Measurements from ENCODE around the gene MS4A4E. TPM values are rescaled to one million over a fixed set of nuclear protein-coding genes. Genes with fewer than 3 reads are reported as not detected.
"Not testable (repeated sequence)": the region's sequence is repeated elsewhere in the genome, so short reads cannot be mapped to it uniquely, and the experiment has no call there.

Gene MS4A4E
- polyA plus RNA-seq, 1 donor, result 0.85 TPM

DNA sequence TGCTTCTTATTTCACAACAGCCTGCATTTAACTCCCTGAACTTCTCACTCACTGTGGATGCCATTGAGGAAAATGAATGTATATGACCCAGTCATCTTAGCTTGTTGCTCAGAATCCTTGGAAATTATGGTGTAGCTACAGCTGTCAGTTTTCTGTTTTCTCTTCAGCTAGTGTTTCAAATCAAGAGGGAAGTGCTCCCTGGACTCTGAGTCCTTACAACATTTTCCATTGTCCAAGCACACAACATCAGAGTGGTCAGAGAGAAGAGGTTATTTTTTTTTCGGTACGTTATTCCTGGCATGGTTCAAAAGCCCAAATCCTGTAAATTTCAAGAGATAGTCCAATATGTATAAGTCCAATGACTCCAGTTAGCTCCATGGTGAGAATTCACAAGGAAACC lies 83.7 kb downstream of the MS4A4E start:
- no CpG with 5 or more reads among the region's 2 CpGs for WGBS (ENCODE audit: insufficient coverage, low lambda C conversion rate)
- no peak overlapping the region for H3K27ac ChIP-seq (ENCODE audit: low read length)
- no peaks in the 10 kb centered on the region for H3K36me3 ChIP-seq (ENCODE audit: control insufficient read depth, insufficient read depth, low read length)
- no peak for DNase-seq
- peaks cover 2% of the 10 kb centered on the region for H3K27me3 ChIP-seq (ENCODE audit: control insufficient read depth, insufficient read depth, low read length)
- H3K9me3 ChIP-seq (ENCODE audit: control insufficient read depth, low read depth, low read length), result no peaks in the 10 kb centered on the region
- H3K4me1 ChIP-seq (ENCODE audit: control insufficient read depth, insufficient read depth, low read length), result no peaks in the 10 kb centered on the region
- H3K4me3 ChIP-seq (ENCODE audit: low read length), result no peak overlapping the region

DNA sequence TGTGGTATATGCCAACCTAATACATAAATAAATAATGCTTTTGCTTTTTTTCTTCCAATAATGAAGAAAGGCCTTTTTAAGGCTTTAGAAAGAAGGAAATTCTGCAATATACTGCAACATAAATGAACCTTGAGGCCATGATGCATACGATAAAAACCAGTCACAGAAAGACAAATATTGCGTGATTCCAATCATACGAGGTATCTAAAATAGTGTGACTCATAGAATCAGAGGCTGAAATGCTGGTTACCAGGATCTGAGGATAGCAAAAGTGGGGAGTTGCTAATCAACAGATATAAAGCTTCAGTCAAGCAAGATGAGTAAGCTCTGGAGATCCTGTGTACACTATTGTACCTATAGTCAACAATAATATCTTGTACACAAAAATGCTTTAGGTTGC lies 84.3 kb downstream of the MS4A4E start:
- Histone ChIP-seq H3K27ac (ENCODE audit: low read length) (no peak overlapping the region), H3K4me3 (ENCODE audit: low read length) (no peak overlapping the region), H3K4me1 (ENCODE audit: control insufficient read depth, insufficient read depth, low read length) (no peaks in the 10 kb centered on the region), H3K27me3 (ENCODE audit: control insufficient read depth, insufficient read depth, low read length) (peaks cover 2% of the 10 kb centered on the region), H3K36me3 (ENCODE audit: control insufficient read depth, insufficient read depth, low read length) (no peaks in the 10 kb centered on the region), H3K9me3 (ENCODE audit: control insufficient read depth, low read depth, low read length) (no peaks in the 10 kb centered on the region)
- no peak for DNase-seq
- 84% methylated on average over 3 of the region's 3 CpGs for WGBS (ENCODE audit: insufficient coverage, low lambda C conversion rate)

DNA sequence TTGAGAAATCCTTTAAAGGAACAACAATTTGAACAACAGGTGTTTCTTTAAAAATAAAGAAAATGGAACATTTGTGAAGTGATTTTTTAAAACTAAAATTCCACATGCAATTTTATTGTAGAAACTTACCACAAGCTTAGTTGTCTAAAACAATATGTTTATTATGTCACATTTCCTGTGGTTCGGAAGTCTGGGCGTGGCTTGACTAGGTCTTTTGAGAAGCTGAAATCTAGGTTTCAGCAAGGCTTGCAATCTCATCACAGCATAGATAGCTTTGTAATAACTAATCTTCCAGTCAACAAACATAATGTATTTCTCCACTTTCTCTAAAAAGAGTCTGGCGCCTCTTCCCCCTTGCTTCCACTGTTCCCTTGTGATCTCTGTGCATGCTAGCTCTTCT lies 87.0 kb downstream of the MS4A4E start:
- Histone ChIP-seq H3K9me3 (ENCODE audit: control insufficient read depth, low read depth, low read length) (no peaks in the 10 kb centered on the region), H3K4me3 (ENCODE audit: low read length) (no peak overlapping the region), H3K27ac (ENCODE audit: low read length) (no peak overlapping the region), H3K27me3 (ENCODE audit: control insufficient read depth, insufficient read depth, low read length) (peaks cover 2% of the 10 kb centered on the region), H3K36me3 (ENCODE audit: control insufficient read depth, insufficient read depth, low read length) (no peaks in the 10 kb centered on the region), H3K4me1 (ENCODE audit: control insufficient read depth, insufficient read depth, low read length) (no peaks in the 10 kb centered on the region)
- no CpG with 5 or more reads among the region's 3 CpGs for WGBS (ENCODE audit: insufficient coverage, low lambda C conversion rate)
- DNase-seq, result no peak

DNA sequence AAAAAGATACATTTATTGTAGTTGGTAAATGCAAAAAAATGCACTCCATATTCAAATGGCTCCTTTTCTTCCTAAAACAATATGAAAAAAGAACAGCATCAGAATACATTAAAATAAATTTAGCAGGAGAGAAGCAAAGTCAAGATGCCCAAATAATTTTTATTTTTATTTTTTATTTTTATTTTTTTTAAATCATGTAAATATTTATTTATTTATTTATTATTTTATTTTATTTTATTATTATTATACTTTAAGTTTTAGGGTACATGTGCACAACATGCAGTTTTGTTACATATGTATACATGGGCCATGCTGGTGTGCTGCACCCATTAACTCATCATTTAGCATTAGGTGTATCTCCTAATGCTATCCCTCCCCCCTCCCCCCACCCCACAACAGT lies 90.2 kb downstream of the MS4A4E start:
- H3K27me3 ChIP-seq (ENCODE audit: control insufficient read depth, insufficient read depth, low read length); H3K4me3 ChIP-seq (ENCODE audit: low read length); DNase-seq; H3K4me1 ChIP-seq (ENCODE audit: control insufficient read depth, insufficient read depth, low read length); H3K36me3 ChIP-seq (ENCODE audit: control insufficient read depth, insufficient read depth, low read length); H3K27ac ChIP-seq (ENCODE audit: low read length); H3K9me3 ChIP-seq (ENCODE audit: control insufficient read depth, low read depth, low read length): not testable (repeated sequence)

DNA sequence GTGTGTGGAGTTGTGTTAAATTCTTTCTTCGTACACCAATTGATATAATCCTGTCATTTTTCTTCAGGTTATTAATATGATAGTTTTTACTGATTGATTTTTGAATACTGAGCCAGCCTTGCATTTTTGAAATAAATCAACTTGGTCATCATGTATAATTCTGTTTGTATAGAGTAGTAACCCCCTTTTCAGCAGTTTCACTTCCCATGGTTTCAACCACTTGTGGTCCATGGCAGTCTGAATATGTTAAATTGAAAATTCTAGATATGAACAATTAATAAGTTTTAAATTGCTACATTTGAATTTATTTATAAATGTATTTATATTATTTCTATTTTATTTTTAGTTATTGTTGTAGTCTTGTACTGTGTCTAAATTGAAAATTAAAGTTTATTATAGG lies 92.7 kb downstream of the MS4A4E start:
- no peaks in the 10 kb centered on the region for H3K27me3 ChIP-seq (ENCODE audit: control insufficient read depth, insufficient read depth, low read length)
- H3K36me3 ChIP-seq (ENCODE audit: control insufficient read depth, insufficient read depth, low read length), result no peaks in the 10 kb centered on the region
- 83% methylated on average over 1 of the region's 1 CpG for WGBS (ENCODE audit: insufficient coverage, low lambda C conversion rate)
- no peaks in the 10 kb centered on the region for H3K4me1 ChIP-seq (ENCODE audit: control insufficient read depth, insufficient read depth, low read length)
- no peak overlapping the region for H3K27ac ChIP-seq (ENCODE audit: low read length)
- H3K9me3 ChIP-seq (ENCODE audit: control insufficient read depth, low read depth, low read length), result no peaks in the 10 kb centered on the region
- no peak for DNase-seq
- no peak overlapping the region for H3K4me3 ChIP-seq (ENCODE audit: low read length)

Other genes with a start within 250 kb of the MS4A4E start
- not detected for gene OOSP4B, start 226.0 kb downstream of the MS4A4E start, polyA plus RNA-seq
- not detected for gene OOSP2, start 202.7 kb downstream of the MS4A4E start, polyA plus RNA-seq
- 0.24 TPM for gene MS4A3, start 186.5 kb downstream of the MS4A4E start, polyA plus RNA-seq
- 0.07 TPM for gene MS4A2, start 154.5 kb downstream of the MS4A4E start, polyA plus RNA-seq
- gene MS4A6A, start 60.1 kb downstream of the MS4A4E start, polyA plus RNA-seq, result 53.8 TPM
- gene MS4A4A, start 37.5 kb upstream of the MS4A4E start, polyA plus RNA-seq, result 11.9 TPM
- gene MS4A6E, start 84.1 kb upstream of the MS4A4E start, polyA plus RNA-seq, result not detected
- gene MS4A7, start 135.4 kb upstream of the MS4A4E start, polyA plus RNA-seq, result 15.7 TPM
- 1.6 TPM for gene MS4A14, start 153.3 kb upstream of the MS4A4E start, polyA plus RNA-seq
- not detected for gene MS4A5, start 186.4 kb upstream of the MS4A4E start, polyA plus RNA-seq
- 0.67 TPM for gene MS4A1, start 212.7 kb upstream of the MS4A4E start, polyA plus RNA-seq
- gene MS4A12, start 249.6 kb upstream of the MS4A4E start, polyA plus RNA-seq, result not detected